ENCODE measurements around the gene UBAP1L.

DNA sequence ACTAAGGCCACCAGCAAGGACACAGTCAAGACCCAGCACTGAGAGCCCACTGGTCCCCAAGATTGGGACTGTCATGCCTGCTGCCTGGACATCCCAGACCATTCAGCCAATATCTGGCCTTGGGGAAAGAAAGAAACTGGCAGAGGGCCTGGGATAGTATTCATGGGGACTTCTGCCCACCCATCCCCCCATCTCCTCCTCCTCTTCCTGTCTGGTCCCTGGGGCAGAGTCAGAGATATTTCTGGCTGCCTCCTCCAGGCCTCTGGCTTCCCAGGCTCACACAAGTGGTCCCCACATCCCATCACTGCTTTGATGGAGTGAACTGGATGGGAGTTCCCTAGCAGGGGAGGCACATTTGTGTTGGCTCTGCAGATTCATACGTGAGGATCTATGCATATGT is 43.0 kb downstream of the UBAP1L start:
- TF ChIP-seq, protein P1, sequence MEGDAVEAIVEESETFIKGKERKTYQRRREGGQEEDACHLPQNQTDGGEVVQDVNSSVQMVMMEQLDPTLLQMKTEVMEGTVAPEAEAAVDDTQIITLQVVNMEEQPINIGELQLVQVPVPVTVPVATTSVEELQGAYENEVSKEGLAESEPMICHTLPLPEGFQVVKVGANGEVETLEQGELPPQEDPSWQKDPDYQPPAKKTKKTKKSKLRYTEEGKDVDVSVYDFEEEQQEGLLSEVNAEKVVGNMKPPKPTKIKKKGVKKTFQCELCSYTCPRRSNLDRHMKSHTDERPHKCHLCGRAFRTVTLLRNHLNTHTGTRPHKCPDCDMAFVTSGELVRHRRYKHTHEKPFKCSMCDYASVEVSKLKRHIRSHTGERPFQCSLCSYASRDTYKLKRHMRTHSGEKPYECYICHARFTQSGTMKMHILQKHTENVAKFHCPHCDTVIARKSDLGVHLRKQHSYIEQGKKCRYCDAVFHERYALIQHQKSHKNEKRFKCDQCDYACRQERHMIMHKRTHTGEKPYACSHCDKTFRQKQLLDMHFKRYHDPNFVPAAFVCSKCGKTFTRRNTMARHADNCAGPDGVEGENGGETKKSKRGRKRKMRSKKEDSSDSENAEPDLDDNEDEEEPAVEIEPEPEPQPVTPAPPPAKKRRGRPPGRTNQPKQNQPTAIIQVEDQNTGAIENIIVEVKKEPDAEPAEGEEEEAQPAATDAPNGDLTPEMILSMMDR (IDR thresholded peaks at IDR 0.05; ENCODE audit: low read depth, low read length): no peak
- no peak for TF ChIP-seq EZH2phosphoT487 (IDR thresholded peaks at IDR 0.05; ENCODE audit: low read depth)
